GM19455 (cell line): ENCODE results near the gene ZSCAN12.
"Not testable (repeated sequence)": the region's sequence is repeated elsewhere in the genome, so short reads cannot be mapped to it uniquely, and the experiment has no call there.

Source experiments
- ATAC-seq: cut with Tn5 transposase; IDR thresholded peaks from one replicate; pipeline ENCODE4 v1.9.1; 2021; ENCODE audit not compliant: unreplicated experiment

ZSCAN12 gene

GRCh38 chr6:28395918-28396317, 3.6 kb downstream of the ZSCAN12 start:
- ATAC-seq, result no peak

- no peak for ATAC-seq
Measured at GRCh38 chr6:28393912-28394662, 5.5 kb downstream of the ZSCAN12 start.

- no peak for ATAC-seq
Measured at GRCh38 chr6:28390688-28391087, 8.9 kb downstream of the ZSCAN12 start.

GRCh38 chr6:28384143-28384533, 15.4 kb downstream of the ZSCAN12 start:
- no peak for ATAC-seq

- ATAC-seq, result peak; percentile 92
Measured at GRCh38 chr6:28383235-28384142, 16.1 kb downstream of the ZSCAN12 start.

- ATAC-seq, result no peak
Measured at GRCh38 chr6:28380381-28380780, 19.2 kb downstream of the ZSCAN12 start.

GRCh38 chr6:28378644-28379043, 20.9 kb downstream of the ZSCAN12 start:
- no peak for ATAC-seq

- ATAC-seq, result no peak
Measured at GRCh38 chr6:28377879-28378278, 21.7 kb downstream of the ZSCAN12 start.

GRCh38 chr6:28373925-28374324, 25.6 kb downstream of the ZSCAN12 start:
- no peak for ATAC-seq

GRCh38 chr6:28371706-28372451, 27.7 kb downstream of the ZSCAN12 start:
- ATAC-seq, result no peak

GRCh38 chr6:28371280-28371679, 28.3 kb downstream of the ZSCAN12 start:
- ATAC-seq, result no peak

GRCh38 chr6:28370440-28370839, 29.1 kb downstream of the ZSCAN12 start:
- ATAC-seq, result no peak

GRCh38 chr6:28369463-28369862, 30.1 kb downstream of the ZSCAN12 start:
- ATAC-seq, result no peak

GRCh38 chr6:28368522-28368921, 31.0 kb downstream of the ZSCAN12 start:
- no peak for ATAC-seq

- ATAC-seq, result not testable (repeated sequence)
Measured at GRCh38 chr6:28365590-28365989, 34.0 kb downstream of the ZSCAN12 start.

GRCh38 chr6:28360961-28361360, 38.6 kb downstream of the ZSCAN12 start:
- no peak for ATAC-seq

GRCh38 chr6:28359562-28359961, 40.0 kb downstream of the ZSCAN12 start:
- not testable (repeated sequence) for ATAC-seq

GRCh38 chr6:28357036-28357435, 42.5 kb downstream of the ZSCAN12 start:
- no peak for ATAC-seq

- no peak for ATAC-seq
Measured at GRCh38 chr6:28356666-28357020, 42.9 kb downstream of the ZSCAN12 start.

GRCh38 chr6:28355743-28356665, 43.5 kb downstream of the ZSCAN12 start:
- ATAC-seq, result peak; percentile 90
